Mucosa of descending colon (tissue), 3 donors: ENCODE results near the gene NF1. TPM values are rescaled to one million over a fixed set of nuclear protein-coding genes. Genes with fewer than 3 reads are reported as not detected.

Experiments used
- ATAC-seq: fragments of 200-7000 bp; cut with Tn5 transposase; one replicate; pipeline ENCODE4 v1.9.1; 2020; ENCODE audit warnings: mild to moderate bottlenecking, moderate library complexity
- DNase-seq, 3 donors: peaks; one replicate each; pipeline ENCODE4 v3.0.0-alpha.2; 2020
- H3K36me3 ChIP-seq: fragments of 200-600 bp; one replicate; pipeline ENCODE4 v1.8.0; 2021; ENCODE audit warnings: low read depth, mild to moderate bottlenecking
- H3K4me1 ChIP-seq: fragments of 200-600 bp; one replicate; pipeline ENCODE4 v1.8.0; 2021; ENCODE audit warnings: low read depth, mild to moderate bottlenecking
- H3K4me3 ChIP-seq: fragments of 200-600 bp; one replicate; pipeline ENCODE4 v1.8.0; 2021; ENCODE audit warnings: mild to moderate bottlenecking
- H3K9me3 ChIP-seq: fragments of 200-600 bp; one replicate; pipeline ENCODE4 v1.8.0; 2021; ENCODE audit warnings: mild to moderate bottlenecking
- intact Hi-C, 2 donors: fragments of 100-400 bp; cut with DNase I in 1 of 2; cut with micrococcal nuclease in 1 of 2; formaldehyde crosslinking; loops; one replicate each; pipeline versions ENCODE4 v1.11.0 to v1.11.1; 2022; cut with DNase I, micrococcal nuclease
- total RNA-seq, 3 donors: library from RNA; stranded (reverse); fragmentation: NEBNext Ultra II Directional in 2 of 3; extraction: Animal tissue kit (Norgen Biotek cat#: 25700) in 2 of 3; gene quantifications; one replicate each; pipeline versions ENCODE4 v1.2.1 to v1.2.4, GENCODE V29; 2021 to 2023
- TF ChIP-seq, protein P1 (sequence below): fragments of 200-600 bp; IDR thresholded peaks from one replicate; pipeline ENCODE4 v1.8.0; 2022; ENCODE audit warnings: antibody characterized with exemption, mild to moderate bottlenecking
- donor health status: DM: no; HTN: no; CAD: no; lungs with moderate emphysema.
- donor health status: DM: no; HTN: no; CAD: no.
- donor health status: DM: no; HTN: yes; CAD: no.

Gene NF1
- total RNA-seq, 3 donors from 2014 or later, result 51.9 to 67.6 (median 52.4) TPM

DNA sequence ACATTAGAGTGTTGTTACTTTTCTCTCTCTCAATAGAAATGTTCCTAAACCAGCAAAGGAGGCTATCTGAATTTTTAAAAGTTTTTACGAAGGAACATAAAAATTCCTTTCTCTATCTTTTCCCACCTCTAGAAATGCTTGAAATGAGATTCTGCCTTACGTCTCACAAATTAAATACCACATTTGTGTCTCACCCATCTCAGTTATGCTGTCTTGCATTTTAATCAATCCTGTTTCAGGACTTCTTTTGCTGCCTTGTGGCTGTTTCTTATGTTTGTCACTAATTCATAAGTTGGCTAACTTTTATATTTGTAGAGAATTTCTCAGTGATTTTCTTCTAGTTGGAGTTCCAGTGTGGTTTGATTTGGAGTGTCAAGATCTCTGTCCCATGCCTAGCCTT lies 198.8 kb downstream of the NF1 start:
- no peak for DNase-seq
- ATAC-seq, result no peak
- TF ChIP-seq, protein P1, sequence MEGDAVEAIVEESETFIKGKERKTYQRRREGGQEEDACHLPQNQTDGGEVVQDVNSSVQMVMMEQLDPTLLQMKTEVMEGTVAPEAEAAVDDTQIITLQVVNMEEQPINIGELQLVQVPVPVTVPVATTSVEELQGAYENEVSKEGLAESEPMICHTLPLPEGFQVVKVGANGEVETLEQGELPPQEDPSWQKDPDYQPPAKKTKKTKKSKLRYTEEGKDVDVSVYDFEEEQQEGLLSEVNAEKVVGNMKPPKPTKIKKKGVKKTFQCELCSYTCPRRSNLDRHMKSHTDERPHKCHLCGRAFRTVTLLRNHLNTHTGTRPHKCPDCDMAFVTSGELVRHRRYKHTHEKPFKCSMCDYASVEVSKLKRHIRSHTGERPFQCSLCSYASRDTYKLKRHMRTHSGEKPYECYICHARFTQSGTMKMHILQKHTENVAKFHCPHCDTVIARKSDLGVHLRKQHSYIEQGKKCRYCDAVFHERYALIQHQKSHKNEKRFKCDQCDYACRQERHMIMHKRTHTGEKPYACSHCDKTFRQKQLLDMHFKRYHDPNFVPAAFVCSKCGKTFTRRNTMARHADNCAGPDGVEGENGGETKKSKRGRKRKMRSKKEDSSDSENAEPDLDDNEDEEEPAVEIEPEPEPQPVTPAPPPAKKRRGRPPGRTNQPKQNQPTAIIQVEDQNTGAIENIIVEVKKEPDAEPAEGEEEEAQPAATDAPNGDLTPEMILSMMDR, result no peak
- intact Hi-C loops, result no loop called here
- H3K4me1 ChIP-seq, result no peaks in the 10 kb centered on the region
- no peaks in the 10 kb centered on the region for H3K9me3 ChIP-seq
- H3K4me3 ChIP-seq, result no peak overlapping the region
- no peaks in the 10 kb centered on the region for H3K36me3 ChIP-seq

DNA sequence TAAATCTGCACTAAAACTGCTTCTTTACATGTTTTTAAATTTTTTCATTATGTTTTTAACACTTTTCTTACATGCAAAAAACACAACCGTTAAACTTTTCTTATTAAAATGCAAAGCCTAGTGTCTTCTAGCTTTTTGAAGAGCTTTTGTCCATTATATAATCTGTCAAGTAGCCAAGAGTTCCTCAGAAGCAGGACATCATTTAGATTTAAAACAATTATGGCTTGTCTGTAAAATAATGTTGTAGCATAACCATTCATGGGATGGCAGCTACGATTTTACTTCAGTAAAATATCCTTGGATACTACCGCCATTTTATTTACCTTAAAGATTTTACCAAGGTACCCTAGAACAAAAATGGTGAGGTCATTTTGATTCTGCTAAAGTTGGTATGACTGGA lies 199.5 kb downstream of the NF1 start:
- Histone ChIP-seq H3K4me3 (no peak overlapping the region), H3K36me3 (no peaks in the 10 kb centered on the region), H3K4me1 (no peaks in the 10 kb centered on the region), H3K9me3 (no peaks in the 10 kb centered on the region)
- ATAC-seq, result no peak
- TF ChIP-seq, protein P1, result no peak
- no peak for DNase-seq
- intact Hi-C loops, result no loop called here

DNA sequence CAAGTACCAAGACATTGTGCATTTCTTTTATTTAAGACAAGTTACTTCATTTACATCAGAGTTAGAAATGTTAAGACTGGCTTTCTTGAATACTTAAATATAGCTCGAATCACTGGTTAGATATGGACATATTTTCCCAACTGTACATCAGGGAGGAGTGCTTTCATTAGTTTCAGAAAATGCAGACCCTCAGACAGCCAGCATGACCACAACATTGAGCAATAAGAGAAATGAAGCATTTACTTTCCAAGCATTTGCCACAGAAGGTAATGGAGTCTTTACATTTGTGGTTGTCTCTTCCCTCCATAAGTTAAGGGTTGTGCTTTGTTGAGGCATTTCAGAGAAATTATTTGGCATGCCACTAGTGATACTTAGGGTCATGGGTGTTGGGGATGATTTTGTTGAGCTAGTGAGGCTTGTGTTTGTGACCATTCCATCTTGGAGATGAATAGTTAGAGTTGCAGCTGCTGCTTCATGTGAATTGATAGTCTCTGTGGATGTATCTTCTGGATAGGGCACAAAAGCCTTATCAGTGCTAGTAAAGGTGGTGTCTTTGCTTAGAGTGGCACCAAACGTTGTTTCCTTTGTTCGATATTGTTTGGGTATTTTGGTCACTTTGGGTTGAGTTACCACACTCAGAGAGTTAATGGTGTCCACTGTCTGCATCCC lies 200.2 kb downstream of the NF1 start:
- Histone ChIP-seq H3K9me3 (no peaks in the 10 kb centered on the region), H3K4me1 (no peaks in the 10 kb centered on the region), H3K36me3 (no peaks in the 10 kb centered on the region), H3K4me3 (no peak overlapping the region)
- TF ChIP-seq, protein P1, result no peak
- DNase-seq, result no peak
- intact Hi-C loops, result no loop called here
- ATAC-seq, result no peak

DNA sequence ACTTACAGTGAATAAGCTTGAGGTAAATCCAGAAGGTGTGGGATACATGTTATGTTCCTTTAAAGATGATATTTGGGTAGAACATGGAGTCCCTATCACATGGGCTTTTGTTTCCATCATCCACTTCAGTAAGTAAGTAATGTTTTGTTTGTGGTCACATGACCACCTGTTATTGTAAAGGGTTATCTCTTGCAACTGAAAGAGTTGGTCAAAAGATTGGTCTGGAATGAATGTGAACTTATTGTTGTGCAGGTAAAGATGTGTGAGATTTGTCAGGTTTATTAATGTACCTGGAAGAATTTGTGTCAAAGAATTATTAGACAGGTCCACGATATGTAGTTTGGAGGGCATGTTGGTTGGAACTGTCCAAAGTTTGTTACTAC lies 200.7 kb downstream of the NF1 start:
- H3K4me3 ChIP-seq, result no peak overlapping the region
- no peak for DNase-seq
- no peaks in the 10 kb centered on the region for H3K36me3 ChIP-seq
- no peaks in the 10 kb centered on the region for H3K9me3 ChIP-seq
- TF ChIP-seq, protein P1, result no peak
- no peaks in the 10 kb centered on the region for H3K4me1 ChIP-seq
- no peak for ATAC-seq
- intact Hi-C loops, result no loop called here

DNA sequence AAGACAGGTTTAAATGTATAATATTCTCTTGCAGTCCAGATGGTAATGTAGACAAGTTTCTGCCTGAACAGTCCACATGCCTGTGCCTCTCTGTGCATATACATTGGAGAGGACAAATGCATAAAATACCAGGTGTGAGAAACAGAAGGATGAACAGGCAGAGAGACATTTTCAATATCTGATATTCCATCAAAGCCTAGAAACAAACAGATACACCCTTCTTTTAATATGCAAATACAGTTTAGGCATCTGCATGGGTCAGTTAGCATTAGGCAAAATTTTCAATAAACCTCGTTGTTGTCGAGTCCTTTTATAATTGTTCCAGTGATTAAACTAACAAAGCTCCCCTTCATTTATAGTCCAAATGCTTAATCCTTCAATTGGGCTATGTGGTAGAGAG lies 201.4 kb downstream of the NF1 start:
- no peaks in the 10 kb centered on the region for H3K9me3 ChIP-seq
- DNase-seq, result no peak
- H3K4me3 ChIP-seq, result no peak overlapping the region
- H3K4me1 ChIP-seq, result no peaks in the 10 kb centered on the region
- TF ChIP-seq, protein P1, result no peak
- intact Hi-C loops, result no loop called here
- H3K36me3 ChIP-seq, result no peaks in the 10 kb centered on the region
- no peak for ATAC-seq

DNA sequence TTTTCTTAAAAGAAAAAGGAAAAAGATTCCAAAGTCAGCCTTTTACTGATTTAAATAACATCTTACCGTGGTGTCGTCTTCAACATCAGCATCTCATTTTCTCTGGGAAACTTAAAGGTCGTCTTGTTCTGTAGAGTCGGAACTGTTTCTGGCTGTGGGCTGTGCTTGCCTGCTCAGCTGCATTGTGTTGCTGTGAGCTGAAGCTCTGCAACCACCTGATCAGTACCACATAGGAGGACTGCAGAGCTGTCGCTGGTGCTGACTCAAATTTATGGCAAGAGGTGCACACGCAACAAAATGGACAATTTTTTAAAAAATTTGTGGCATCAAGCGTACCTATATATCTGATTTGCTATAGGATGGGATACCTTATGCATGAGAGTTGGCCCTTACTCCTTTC lies 202.3 kb downstream of the NF1 start, which contains the start of gene OMG:
OMG (minus strand) TSS at position 150 of the 400 bp plus-strand sequence. CDS start 908 bp downstream, outside the sequence.
- DNase-seq, result no peak
- Histone ChIP-seq H3K4me3 (no peak within 1 kb of the TSS), H3K36me3 (no peaks in the 10 kb centered on the region), H3K4me1 (no peaks in the 10 kb centered on the region), H3K9me3 (no peaks in the 10 kb centered on the region)
- TF ChIP-seq, protein P1, result no peak
- intact Hi-C loops, result no loop called here
- no peak for ATAC-seq
